CD4-positive, CD25-positive, alpha-beta regulatory T cell (primary cell): ENCODE measurements around the gene OSBPL2. TPM values are rescaled to one million over a fixed set of nuclear protein-coding genes. Genes with fewer than 3 reads are reported as not detected.

Experiments
- ATAC-seq, 2 donors: fragments of 150-1000 bp; cut with Tn5 transposase; one replicate each; pipeline ENCODE4 v1.10.0; 2021; ENCODE audit warnings: low read depth in 2 of 2, moderate number of reproducible peaks in 2 of 2, moderate library complexity in 1 of 2
- DNase-seq, 3 donors: peaks; one replicate each; pipeline versions ENCODE4 v3.0.0 to v3.0.0-alpha.2; 2012 to 2022; ENCODE audit warnings: mixed read lengths in 1 of 3
- H3K27ac ChIP-seq: one replicate; pipeline ENCODE4 v1.7.0; 2013; ENCODE audit warnings: mild to moderate bottlenecking, low read length; ENCODE audit not compliant: insufficient read depth, poor library complexity, severe bottlenecking
- H3K27me3 ChIP-seq: one replicate; pipeline ENCODE4 v1.7.0; 2013; ENCODE audit warnings: low read length; ENCODE audit not compliant: control insufficient read depth, insufficient read depth
- H3K36me3 ChIP-seq: one replicate; pipeline ENCODE4 v1.7.0; 2013; ENCODE audit warnings: mild to moderate bottlenecking, low read length, moderate library complexity; ENCODE audit not compliant: control insufficient read depth, insufficient read depth
- H3K4me1 ChIP-seq: 2 replicates; pipeline ENCODE4 v1.7.0; 2013; ENCODE audit warnings: mild to moderate bottlenecking, low read length; ENCODE audit not compliant: insufficient read depth, control insufficient read depth, poor library complexity, severe bottlenecking
- H3K4me3 ChIP-seq: one replicate; pipeline ENCODE4 v1.7.0; 2013; ENCODE audit warnings: low read depth, mild to moderate bottlenecking, low read length, moderate library complexity
- H3K9me3 ChIP-seq, 2 experiments: 1 replicate in 1 of 2; 2 replicates in 1 of 2; pipeline ENCODE4 v1.7.0; 2013; ENCODE audit warnings: low read length in 2 of 2, mild to moderate bottlenecking in 1 of 2, moderate library complexity in 1 of 2; ENCODE audit not compliant: control insufficient read depth in 2 of 2
- H3K27ac Mint-ChIP-seq, 3 donors: one replicate each; pipeline ENCODE4 v1.8.0; 2020 to 2022; ENCODE audit warnings: mild to moderate bottlenecking in 3 of 3, mixed read lengths in 3 of 3, moderate library complexity in 2 of 3
- H3K27me3 Mint-ChIP-seq: one replicate; pipeline ENCODE4 v1.8.0; 2022; ENCODE audit warnings: mild to moderate bottlenecking, mixed read lengths
- H3K36me3 Mint-ChIP-seq: one replicate; pipeline ENCODE4 v1.8.0; 2020; ENCODE audit warnings: mixed read lengths
- H3K4me1 Mint-ChIP-seq, 4 donors: one replicate each; pipeline ENCODE4 v1.8.0; 2020 to 2022; ENCODE audit warnings: mixed read lengths in 4 of 4, mild to moderate bottlenecking in 1 of 4
- H3K4me3 Mint-ChIP-seq, 4 donors: one replicate each; pipeline ENCODE4 v1.8.0; 2020 to 2022; ENCODE audit warnings: mild to moderate bottlenecking in 4 of 4, mixed read lengths in 4 of 4, moderate library complexity in 3 of 4
- H3K9me3 Mint-ChIP-seq, 7 donors: one replicate each; pipeline ENCODE4 v1.8.0; 2020 to 2022; ENCODE audit warnings: mixed read lengths in 7 of 7, mild to moderate bottlenecking in 3 of 7, moderate library complexity in 2 of 7
- polyA plus RNA-seq, 4 donors: library from polyadenylated mRNA; unstranded; fragments of 300-500 nt; fragmentation: Illumina TruSeq; gene quantifications; one replicate each; pipeline ENCODE4 v1.2.3, GENCODE V29; 2021
- total RNA-seq: library from RNA; stranded (reverse); gene quantifications from one replicate; pipeline ENCODE4 v1.2.3, GENCODE V29; 2022

Gene OSBPL2
- total and polyA plus RNA-seq, 5 donors from 2014 or later: 19.3 to 85.2 (median 23.2) TPM

DNA sequence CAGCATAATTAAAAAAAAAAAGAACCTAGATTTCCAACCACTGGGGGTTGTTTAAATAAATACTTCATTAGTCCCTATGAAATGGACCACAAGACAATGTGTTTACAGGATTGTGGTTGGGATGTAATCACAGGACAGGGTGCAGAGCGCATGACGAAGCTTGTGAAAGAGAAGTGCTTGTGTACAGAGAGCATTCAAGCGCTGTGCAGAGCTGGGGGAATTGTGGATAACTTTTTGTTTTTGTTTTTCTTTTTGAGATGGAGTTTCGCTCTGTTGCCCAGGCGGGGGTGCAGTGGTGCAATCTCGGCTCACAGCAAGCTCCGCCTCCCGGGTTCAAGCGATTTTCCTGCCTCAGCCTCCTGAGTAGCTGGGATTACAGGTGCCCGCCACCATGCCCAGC, 106.5 kb downstream of the OSBPL2 start:
- Mint-ChIP-seq H3K36me3 (no peaks in the 10 kb centered on the region), H3K27me3 (no peaks in the 10 kb centered on the region), H3K9me3 (peaks cover 0 to 8% (median 4%) of the 10 kb centered on the region in 7 donors), H3K27ac (no peak overlapping the region), H3K4me3 (no peak overlapping the region), H3K4me1 (no peaks in the 10 kb centered on the region)
- Histone ChIP-seq H3K27ac (no peak overlapping the region), H3K36me3 (no peaks in the 10 kb centered on the region), H3K27me3 (no peaks in the 10 kb centered on the region), H3K9me3 (peaks cover 0 to 4% of the 10 kb centered on the region in 2 experiments), H3K4me1 (no peaks in the 10 kb centered on the region), H3K4me3 (no peak overlapping the region)
- ATAC-seq (no peak), DNase-seq (no peak)

Other genes starting within 250 kb of the OSBPL2 start
- gene TAF4, start 172.6 kb upstream of the OSBPL2 start, total RNA-seq: 20.4 TPM
- gene TAF4, start 172.6 kb upstream of the OSBPL2 start, polyA plus RNA-seq: 1 to 10 TPM in 1 of 4 donors, under 1 TPM in 3; 0.76 to 2.6 (median 0.87) TPM
- gene LSM14B, start 116.0 kb upstream of the OSBPL2 start, total RNA-seq: 33.7 TPM
- gene LSM14B, start 116.0 kb upstream of the OSBPL2 start, polyA plus RNA-seq: 1 to 10 TPM in 2 of 4 donors, under 1 TPM in 2; 0.65 to 1.9 (median 1.0) TPM
- 172 TPM for gene PSMA7, start 95.1 kb upstream of the OSBPL2 start, total RNA-seq
- gene PSMA7, start 95.1 kb upstream of the OSBPL2 start, polyA plus RNA-seq: 100 to 1,000 TPM; 512 to 670 (median 608) TPM
- 21.0 TPM for gene SS18L1, start 94.8 kb upstream of the OSBPL2 start, total RNA-seq
- under 1 TPM; 0.39 to 0.98 (median 0.73) TPM for gene SS18L1, start 94.8 kb upstream of the OSBPL2 start, polyA plus RNA-seq
- 17.5 TPM for gene MTG2, start 55.5 kb upstream of the OSBPL2 start, total RNA-seq
- 10 to 100 TPM; 18.7 to 23.6 (median 20.4) TPM for gene MTG2, start 55.5 kb upstream of the OSBPL2 start, polyA plus RNA-seq
- not detected for gene HRH3, start 18.2 kb upstream of the OSBPL2 start, total RNA-seq
- gene HRH3, start 18.2 kb upstream of the OSBPL2 start, polyA plus RNA-seq: not detected
- 67.9 TPM for gene ADRM1, start 64.5 kb downstream of the OSBPL2 start, total RNA-seq
- 100 to 1,000 TPM in 3 of 4 donors, 10 to 100 TPM in 1; 89.4 to 117 (median 103) TPM for gene ADRM1, start 64.5 kb downstream of the OSBPL2 start, polyA plus RNA-seq
- gene LAMA5, start 128.8 kb downstream of the OSBPL2 start, total RNA-seq: 0.91 TPM
- gene LAMA5, start 128.8 kb downstream of the OSBPL2 start, polyA plus RNA-seq: under 1 TPM in 1 of 4 donors, not detected in 3; 0.30 TPM
- gene RPS21, start 148.6 kb downstream of the OSBPL2 start, total RNA-seq: 1,991 TPM
- gene RPS21, start 148.6 kb downstream of the OSBPL2 start, polyA plus RNA-seq: 1,000 to 10,000 TPM; 1,945 to 3,094 (median 2,628) TPM
- 7.0 TPM for gene CABLES2, start 168.8 kb downstream of the OSBPL2 start, total RNA-seq
- gene CABLES2, start 168.8 kb downstream of the OSBPL2 start, polyA plus RNA-seq: 1 to 10 TPM in 2 of 4 donors, under 1 TPM in 2; 0.49 to 1.7 (median 1.1) TPM
- gene RBBP8NL, start 189.0 kb downstream of the OSBPL2 start, total RNA-seq: not detected
- not detected for gene RBBP8NL, start 189.0 kb downstream of the OSBPL2 start, polyA plus RNA-seq
- gene GATA5, start 237.5 kb downstream of the OSBPL2 start, total RNA-seq: not detected
- not detected for gene GATA5, start 237.5 kb downstream of the OSBPL2 start, polyA plus RNA-seq